Brain microvascular endothelial cell (primary cell): ENCODE measurements around the gene ITGAD.

ENCODE experiments used
- DNase-seq: peaks from one replicate; pipeline ENCODE4 v3.0.0-alpha.2; 2020
- H3K27ac ChIP-seq: fragments of 250-450 bp; sonication (Bioruptor Pico); 2 replicates; pipeline ENCODE4 v1.5.1; 2020; ENCODE audit warnings: mild to moderate bottlenecking, moderate library complexity
- H3K27me3 ChIP-seq: fragments of 250-450 bp; sonication (Bioruptor Pico); replicated peaks from 2 replicates; pipeline ENCODE4 v1.5.1; 2020; ENCODE audit warnings: mild to moderate bottlenecking
- H3K36me3 ChIP-seq: fragments of 250-450 bp; sonication (Bioruptor Pico); replicated peaks from 2 replicates; pipeline ENCODE4 v1.5.1; 2020; ENCODE audit warnings: mild to moderate bottlenecking
- H3K4me3 ChIP-seq: 2 replicates; pipeline ENCODE4 v1.5.1; 2011; ENCODE audit warnings: low read depth, mild to moderate bottlenecking, control low read depth, low read length, moderate library complexity
- CTCF ChIP-seq: IDR thresholded peaks from 2 replicates; pipeline ENCODE4 v1.5.1; 2011; ENCODE audit warnings: low read depth, mild to moderate bottlenecking, moderate library complexity, low read length, control low read depth, inconsistent platforms; ENCODE audit errors: missing control alignments
- in situ Hi-C: cut with HindIII; loops from 2 replicates; pipeline ENCODE4 v1.10.0; 2017; ENCODE audit warnings: low sequenced_read_pairs, low pct_ligation_motif_present

Gene ITGAD

DNA sequence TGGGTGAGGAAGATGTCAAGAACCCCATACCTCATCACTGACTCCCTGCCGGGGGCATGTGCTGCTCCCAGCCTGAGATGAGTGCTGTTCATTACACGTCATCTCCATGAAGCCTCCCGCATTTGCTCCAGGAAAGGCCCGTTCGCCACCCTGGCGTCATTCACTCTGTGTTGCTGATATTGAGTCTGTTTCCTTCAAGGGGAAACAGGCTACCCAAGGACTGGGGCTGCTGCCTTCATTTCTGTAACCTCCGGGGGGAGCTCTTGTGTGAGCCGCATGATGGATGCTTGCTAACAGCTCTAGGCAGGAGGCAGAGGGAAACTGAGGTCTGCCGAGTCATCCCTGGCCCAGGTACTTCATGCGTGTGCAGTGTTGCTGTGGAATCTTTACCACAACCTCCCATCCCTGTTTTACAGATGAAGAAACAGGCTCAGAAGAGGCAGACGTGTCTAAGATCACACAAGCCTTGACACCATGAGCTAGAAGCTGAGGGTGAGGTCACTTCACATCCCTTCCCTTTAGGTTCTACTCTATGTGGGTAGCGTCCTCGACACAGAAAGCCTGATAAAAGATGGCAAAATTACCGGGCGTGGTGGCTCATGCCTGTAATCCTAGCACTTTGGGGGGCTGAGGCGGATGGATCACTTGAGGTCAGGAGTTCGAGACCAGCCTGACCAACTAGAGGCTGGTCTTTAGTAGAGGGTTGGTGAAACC, 62.6 kb downstream of the ITGAD start:
- DNase-seq: no peak
- H3K36me3 ChIP-seq: no peaks in the 10 kb centered on the region
- no peak overlapping the region for H3K27ac ChIP-seq
- H3K27me3 ChIP-seq: no peaks in the 10 kb centered on the region
- in situ Hi-C loops: loop anchor here (25.0 kb wide), 2 partner anchors 268 to 518 kb away; partner anchors contain the start of genes FUS and ORAI3
- H3K4me3 ChIP-seq: no peak overlapping the region
- TF ChIP-seq CTCF: peak; percentile 64

DNA sequence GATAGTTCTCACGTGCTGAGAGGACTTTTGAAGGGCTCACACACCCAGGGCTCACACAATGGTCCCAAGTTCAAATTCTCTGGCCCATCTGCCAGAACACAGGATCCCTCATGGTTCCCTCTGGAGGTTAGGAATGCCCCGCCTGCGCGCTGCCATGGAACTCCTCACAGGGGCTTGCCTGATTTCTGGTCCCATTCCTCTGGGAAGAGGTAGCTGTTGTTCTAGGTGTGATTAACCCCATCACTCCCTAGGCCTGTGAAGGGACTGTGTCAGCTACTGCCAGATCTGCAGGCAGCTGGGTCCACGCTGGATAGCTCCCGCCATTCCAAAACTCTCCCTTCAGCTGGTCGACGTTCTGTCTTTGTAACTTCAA, 63.8 kb downstream of the ITGAD start:
- no peak for DNase-seq
- Histone ChIP-seq H3K36me3 (no peaks in the 10 kb centered on the region), H3K27me3 (no peaks in the 10 kb centered on the region), H3K4me3 (no peak overlapping the region), H3K27ac (no peak overlapping the region)
- no peak for TF ChIP-seq CTCF
- in situ Hi-C loops: loop anchor here (25.0 kb wide), 2 partner anchors 270 to 520 kb away; partner anchors contain the start of genes FUS and ORAI3

- H3K27ac ChIP-seq: peak overlapping the region; percentile 100
- in situ Hi-C loops: loop anchor here (25.0 kb wide), 2 partner anchors 271 to 521 kb away; partner anchors contain the start of genes FUS and ORAI3
- DNase-seq: peak; percentile 29
Measured at GRCh38 chr16:31458073-31458843, 65.1 kb downstream of the ITGAD start.

DNA sequence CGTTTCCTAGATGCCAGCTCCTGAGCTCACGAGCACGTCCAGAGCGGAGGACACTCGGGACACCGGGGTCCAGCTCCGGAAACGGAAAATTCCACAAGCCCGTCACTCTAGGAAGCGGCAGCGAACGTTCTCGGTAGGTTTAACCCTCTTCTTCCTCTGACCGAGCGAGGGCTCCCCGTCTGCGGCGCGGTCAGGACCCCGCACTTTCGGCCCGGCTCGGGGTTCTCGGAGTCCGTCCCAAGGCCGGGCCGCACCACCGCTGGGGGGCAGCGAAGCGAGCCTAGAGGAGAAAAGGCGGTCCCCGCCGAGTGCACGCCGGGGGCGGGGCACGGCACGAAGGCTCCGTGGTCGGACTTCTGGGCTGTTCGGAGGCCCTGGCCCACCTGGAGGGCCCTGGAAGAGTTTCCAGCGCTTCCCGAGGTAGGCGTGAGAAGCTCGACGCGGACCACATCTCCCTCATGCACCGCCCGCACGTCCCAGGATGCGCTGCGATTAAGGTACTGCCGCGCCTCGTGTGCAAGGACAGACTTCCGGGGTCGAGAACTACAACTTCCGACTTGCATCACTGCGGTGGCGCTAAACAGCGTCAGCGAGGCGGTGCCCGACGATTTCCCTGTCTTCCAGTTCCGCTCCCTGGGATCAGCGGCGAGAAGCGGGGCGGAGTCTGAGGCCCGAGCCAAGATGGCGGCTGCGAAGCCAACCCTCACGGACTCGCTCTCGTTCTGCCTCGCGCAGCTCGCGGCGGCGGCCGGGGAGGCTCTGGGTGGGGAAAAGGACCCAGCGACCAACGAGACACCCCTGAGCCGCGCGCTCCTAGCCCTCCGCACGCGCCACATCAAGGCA, 65.9 kb downstream of the ITGAD start, which contains the start of gene ARMC5:
ARMC5 (plus strand) TSS at position 658 of the 843 bp plus-strand sequence; CDS start at position 682, 24 bp downstream.
- in situ Hi-C loops: loop anchor here (25.0 kb wide), 2 partner anchors 272 to 522 kb away; partner anchors contain the start of genes FUS and ORAI3
- H3K27ac ChIP-seq: peak within 1 kb of the TSS; percentile 100
- H3K36me3 ChIP-seq: peaks cover 3% of the 10 kb centered on the region
- no peaks in the 10 kb centered on the region for H3K27me3 ChIP-seq
- H3K4me3 ChIP-seq: peak within 1 kb of the TSS; percentile 82
- peak; percentile 70 for TF ChIP-seq CTCF
- peak; percentile 96 for DNase-seq

More at GRCh38 chr16:31458073-31458843, 65.1 kb downstream of the ITGAD start:
- TF ChIP-seq CTCF: peak; percentile 43
- peak overlapping the region; percentile 82 for H3K4me3 ChIP-seq
- H3K27me3 ChIP-seq: no peaks in the 10 kb centered on the region
- H3K36me3 ChIP-seq: no peaks in the 10 kb centered on the region
